HFFc6 (cell line): ENCODE results near the gene RBFOX2. TPM values are rescaled to one million over a fixed set of nuclear protein-coding genes. Genes with fewer than 3 reads are reported as not detected.

Source experiments
- DNase-seq: peaks from one replicate; pipeline ENCODE4 v3.0.0-alpha.2; 2018
- H3K27ac Mint-ChIP-seq: 2 replicates; pipeline ENCODE4 v1.8.0; 2020; ENCODE audit warnings: mild to moderate bottlenecking, mixed read lengths
- H3K27me3 Mint-ChIP-seq: 2 replicates; pipeline ENCODE4 v1.8.0; 2021; ENCODE audit warnings: mild to moderate bottlenecking, moderate library complexity, mixed read lengths; ENCODE audit not compliant: insufficient read depth
- H3K36me3 Mint-ChIP-seq: 2 replicates; pipeline ENCODE4 v1.8.0; 2021; ENCODE audit warnings: low read depth, mixed read lengths
- H3K4me1 Mint-ChIP-seq: 2 replicates; pipeline ENCODE4 v1.8.0; 2020; ENCODE audit warnings: low read depth, mixed read lengths
- H3K4me3 Mint-ChIP-seq: 2 replicates; pipeline ENCODE4 v1.8.0; 2020; ENCODE audit warnings: mild to moderate bottlenecking, moderate library complexity, mixed read lengths
- H3K9me3 Mint-ChIP-seq: 2 replicates; pipeline ENCODE4 v1.8.0; 2020; ENCODE audit warnings: mild to moderate bottlenecking, mixed read lengths
- total RNA-seq, 6 experiments: library from RNA; stranded (reverse); fragmentation: NEBNext Ultra II Directional; extraction: Animal tissue kit (Norgen Biotek cat#: 25700); gene quantifications; 2 replicates in 1 of 6; 3 replicates in 5 of 6; pipeline ENCODE4 v1.2.3, GENCODE V29; 2021
- TF ChIP-seq, protein P1 (sequence below): fragments of 200-600 bp; sonication (generic); IDR thresholded peaks from 2 replicates; pipeline ENCODE4 v1.5.0; 2021; ENCODE audit warnings: antibody characterized with exemption, mild to moderate bottlenecking

Gene RBFOX2
- total RNA-seq, 6 experiments from 2014 or later, result 139 to 165 (median 155) TPM

- H3K36me3 Mint-ChIP-seq, result peaks cover 12% of the 10 kb centered on the region; the same call in 1 of the 2 replicates
- peak overlapping the region; percentile 38 for H3K4me3 Mint-ChIP-seq
- no peaks in the 10 kb centered on the region for H3K9me3 Mint-ChIP-seq
- no peak for DNase-seq
- peaks cover 62% of the 10 kb centered on the region for H3K4me1 Mint-ChIP-seq
- H3K27me3 Mint-ChIP-seq, result peaks cover 1% of the 10 kb centered on the region; the same call in 1 of the 2 replicates
- TF ChIP-seq, protein P1, sequence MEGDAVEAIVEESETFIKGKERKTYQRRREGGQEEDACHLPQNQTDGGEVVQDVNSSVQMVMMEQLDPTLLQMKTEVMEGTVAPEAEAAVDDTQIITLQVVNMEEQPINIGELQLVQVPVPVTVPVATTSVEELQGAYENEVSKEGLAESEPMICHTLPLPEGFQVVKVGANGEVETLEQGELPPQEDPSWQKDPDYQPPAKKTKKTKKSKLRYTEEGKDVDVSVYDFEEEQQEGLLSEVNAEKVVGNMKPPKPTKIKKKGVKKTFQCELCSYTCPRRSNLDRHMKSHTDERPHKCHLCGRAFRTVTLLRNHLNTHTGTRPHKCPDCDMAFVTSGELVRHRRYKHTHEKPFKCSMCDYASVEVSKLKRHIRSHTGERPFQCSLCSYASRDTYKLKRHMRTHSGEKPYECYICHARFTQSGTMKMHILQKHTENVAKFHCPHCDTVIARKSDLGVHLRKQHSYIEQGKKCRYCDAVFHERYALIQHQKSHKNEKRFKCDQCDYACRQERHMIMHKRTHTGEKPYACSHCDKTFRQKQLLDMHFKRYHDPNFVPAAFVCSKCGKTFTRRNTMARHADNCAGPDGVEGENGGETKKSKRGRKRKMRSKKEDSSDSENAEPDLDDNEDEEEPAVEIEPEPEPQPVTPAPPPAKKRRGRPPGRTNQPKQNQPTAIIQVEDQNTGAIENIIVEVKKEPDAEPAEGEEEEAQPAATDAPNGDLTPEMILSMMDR, result no peak
- H3K27ac Mint-ChIP-seq, result peak overlapping the region; percentile 92
Measured at GRCh38 chr22:36008131-36008530, 20.5 kb downstream of the RBFOX2 start.

DNA sequence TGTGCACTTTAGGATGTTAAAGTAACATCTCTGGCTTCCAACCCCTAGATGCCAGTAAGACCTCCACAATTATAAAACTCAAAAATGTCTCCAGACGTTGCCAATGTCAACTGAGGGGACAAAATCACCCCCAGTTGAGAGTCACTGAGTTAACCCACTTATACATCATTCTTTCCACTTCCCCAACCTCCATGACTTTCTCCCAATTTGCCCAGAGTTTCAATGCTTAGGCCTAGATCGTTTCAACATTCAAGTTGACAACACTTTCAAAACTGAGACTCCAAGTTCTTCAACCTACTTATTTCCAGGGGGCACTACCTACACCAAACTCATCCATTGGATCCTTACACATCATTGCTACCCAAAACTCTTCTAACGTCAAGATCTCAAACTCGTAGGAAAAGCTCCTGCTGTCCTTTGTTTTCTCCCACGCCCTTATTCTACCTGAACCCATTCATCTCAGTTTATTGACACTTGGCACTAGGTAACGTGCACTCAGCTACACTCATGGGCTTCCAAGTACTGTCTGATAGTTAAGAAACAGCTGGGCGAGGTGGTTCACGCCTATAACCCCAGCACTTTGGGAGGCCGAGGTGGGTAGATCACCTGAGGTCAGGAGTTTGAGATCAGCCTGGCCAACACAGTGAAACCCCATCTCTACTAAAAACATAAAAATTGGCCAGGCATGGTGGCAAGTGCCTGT, 24.5 kb downstream of the RBFOX2 start:
- DNase-seq, result no peak
- H3K36me3 Mint-ChIP-seq, result peaks cover 23% of the 10 kb centered on the region
- no peak overlapping the region for H3K27ac Mint-ChIP-seq
- TF ChIP-seq, protein P1, result no peak
- peaks cover 7% of the 10 kb centered on the region; the same call in 1 of the 2 replicates for H3K9me3 Mint-ChIP-seq
- H3K27me3 Mint-ChIP-seq, result peaks cover 1% of the 10 kb centered on the region; the same call in 1 of the 2 replicates
- H3K4me1 Mint-ChIP-seq, result peaks cover 56% of the 10 kb centered on the region
- H3K4me3 Mint-ChIP-seq, result no peak overlapping the region

DNA sequence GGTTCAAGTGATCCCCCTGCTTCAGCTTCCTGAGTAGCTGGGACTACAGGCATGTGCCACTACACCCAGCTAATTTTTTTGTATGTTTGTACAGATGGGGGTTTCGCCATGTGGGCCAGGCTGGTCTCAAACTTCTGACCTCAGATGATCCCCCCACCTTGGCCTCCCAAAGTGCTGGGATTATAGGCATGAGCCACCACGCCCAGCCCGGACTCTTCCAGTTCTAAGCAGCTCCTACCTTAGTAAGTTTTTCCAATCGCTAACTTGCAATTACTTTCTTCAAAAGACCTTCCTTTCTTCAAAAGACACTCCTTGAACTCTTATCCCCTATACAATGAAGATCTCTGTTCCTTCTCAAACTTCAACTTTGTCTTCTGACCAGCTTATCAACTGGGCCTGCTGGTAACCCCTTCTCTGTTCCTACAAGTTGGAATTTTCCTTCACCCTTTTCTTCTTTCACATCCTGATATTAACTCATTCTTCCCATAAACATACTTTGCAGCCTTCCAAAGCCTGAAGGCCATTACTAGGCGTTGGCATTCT, 25.8 kb downstream of the RBFOX2 start:
- peaks cover 1% of the 10 kb centered on the region; the same call in 1 of the 2 replicates for H3K27me3 Mint-ChIP-seq
- no peak for DNase-seq
- peaks cover 7% of the 10 kb centered on the region; the same call in 1 of the 2 replicates for H3K9me3 Mint-ChIP-seq
- H3K36me3 Mint-ChIP-seq, result peaks cover 23% of the 10 kb centered on the region
- TF ChIP-seq, protein P1, result no peak
- peaks cover 54% of the 10 kb centered on the region for H3K4me1 Mint-ChIP-seq
- no peak overlapping the region for H3K4me3 Mint-ChIP-seq
- peak overlapping the region; percentile 22; the same call in 1 of the 2 replicates for H3K27ac Mint-ChIP-seq

GRCh38 chr22:36002084-36002483, 26.5 kb downstream of the RBFOX2 start:
- DNase-seq, result no peak
- no peak overlapping the region for H3K4me3 Mint-ChIP-seq
- no peak overlapping the region for H3K27ac Mint-ChIP-seq
- peaks cover 59% of the 10 kb centered on the region for H3K4me1 Mint-ChIP-seq
- H3K9me3 Mint-ChIP-seq, result peaks cover 7% of the 10 kb centered on the region; the same call in 1 of the 2 replicates
- TF ChIP-seq, protein P1, result no peak
- H3K36me3 Mint-ChIP-seq, result peaks cover 23% of the 10 kb centered on the region
- peaks cover 1% of the 10 kb centered on the region; the same call in 1 of the 2 replicates for H3K27me3 Mint-ChIP-seq

DNA sequence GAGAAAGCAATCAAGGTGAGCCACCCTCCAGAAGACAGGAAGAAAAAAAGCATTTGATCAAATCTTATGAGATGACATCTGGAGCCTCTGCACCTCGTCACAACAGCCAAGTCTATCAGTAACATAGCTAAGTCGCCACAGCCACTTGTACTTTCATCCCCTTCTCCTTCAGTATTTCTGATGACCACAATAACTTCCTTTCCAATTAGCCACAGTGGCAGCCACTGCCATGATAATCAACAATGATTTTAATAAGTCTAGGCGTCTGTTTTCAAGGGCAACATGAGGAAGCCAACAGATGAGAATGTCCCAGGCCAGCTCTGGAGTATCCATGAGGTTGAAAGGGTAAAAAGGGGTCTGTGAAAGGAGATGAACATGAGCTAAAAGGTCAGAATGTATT, 29.9 kb downstream of the RBFOX2 start:
- no peak for DNase-seq
- Mint-ChIP-seq H3K27ac (no peak overlapping the region), H3K9me3 (peaks cover 7% of the 10 kb centered on the region; the same call in 1 of the 2 replicates), H3K27me3 (no peaks in the 10 kb centered on the region), H3K36me3 (peaks cover 10% of the 10 kb centered on the region), H3K4me3 (no peak overlapping the region), H3K4me1 (peaks cover 74% of the 10 kb centered on the region)
- TF ChIP-seq, protein P1, result no peak
